ENCODE data around the gene UBE2D3.

UBE2D3 gene

DNA sequence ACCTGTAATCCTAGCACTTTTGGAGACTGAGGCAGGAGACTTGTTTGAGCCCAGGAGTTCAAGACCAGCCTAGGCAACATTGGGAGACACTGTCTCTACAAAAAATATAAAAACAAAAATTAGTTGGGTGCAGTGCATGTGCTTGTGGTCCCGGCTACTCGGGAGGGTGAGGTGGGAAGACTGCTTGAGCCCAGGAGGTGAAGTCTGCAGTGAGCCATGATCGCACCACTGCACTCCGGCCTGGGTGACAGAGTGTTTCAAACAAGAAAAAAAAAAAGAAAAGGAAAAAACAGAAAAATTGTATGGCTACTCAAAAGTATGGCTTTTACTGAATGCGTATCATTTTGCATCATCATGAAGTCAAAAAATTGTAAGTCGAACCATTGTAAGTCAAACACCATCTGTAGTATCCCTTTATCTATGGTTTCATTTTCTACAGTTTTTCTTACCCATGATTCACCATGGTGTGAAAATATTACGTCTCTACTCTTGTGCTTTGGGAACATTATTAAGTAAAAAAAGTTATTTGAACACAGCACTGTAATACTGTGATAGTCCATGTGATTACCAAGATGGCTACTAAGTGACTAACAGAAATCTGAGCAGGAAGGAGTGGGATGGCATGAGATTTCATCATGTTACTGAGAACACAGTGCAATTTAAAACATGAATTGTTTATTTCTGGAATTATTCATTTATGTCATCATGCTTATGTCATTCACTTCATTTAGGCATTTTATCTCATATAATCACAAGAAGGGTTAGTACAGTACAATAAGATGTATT lies 40.1 kb downstream of the UBE2D3 start:
- peaks cover 7% of the 10 kb centered on the region for H3K4me1 ChIP-seq (ENCODE audit: control insufficient read depth, insufficient read depth, low read length)
- H3K9ac ChIP-seq (ENCODE audit: low read length): no peak overlapping the region
- peak; percentile 51 for DNase-seq (ENCODE audit: low read depth)
- H3K4me3 ChIP-seq (ENCODE audit: low read length): no peak overlapping the region
- H3K27me3 ChIP-seq (replicated peaks; ENCODE audit: control insufficient read depth, insufficient read depth, low read length): no peaks in the 10 kb centered on the region
- H3K36me3 ChIP-seq (ENCODE audit: control insufficient read depth, insufficient read depth, low read length, severe bottlenecking): peaks cover 12% of the 10 kb centered on the region
- peaks cover 5% of the 10 kb centered on the region for H3K9me3 ChIP-seq (ENCODE audit: control insufficient read depth, low read length)

DNA sequence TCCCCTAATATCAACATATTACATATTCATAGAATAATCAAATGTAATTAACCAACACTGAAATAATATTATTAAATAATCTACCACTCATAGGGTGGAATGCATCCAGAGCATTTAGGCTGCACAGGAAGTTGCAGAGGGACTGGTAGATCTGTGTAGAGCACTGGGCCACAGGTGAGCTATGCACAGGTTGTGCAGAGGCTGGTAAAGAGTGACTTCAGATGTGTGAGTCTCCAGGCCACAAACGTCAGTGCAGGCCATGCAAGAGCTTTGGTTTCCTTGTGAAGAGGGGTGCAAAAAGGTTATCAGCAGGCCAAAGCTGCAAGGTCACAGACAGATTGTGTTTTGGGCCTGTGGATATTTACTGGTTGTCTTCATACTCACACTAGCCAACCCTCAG lies 41.1 kb downstream of the UBE2D3 start:
- DNase-seq (ENCODE audit: low read depth): no peak
- H3K27me3 ChIP-seq (replicated peaks; ENCODE audit: control insufficient read depth, insufficient read depth, low read length): no peaks in the 10 kb centered on the region
- H3K9ac ChIP-seq (ENCODE audit: low read length): no peak overlapping the region
- peaks cover 3% of the 10 kb centered on the region for H3K36me3 ChIP-seq (ENCODE audit: control insufficient read depth, insufficient read depth, low read length, severe bottlenecking)
- peaks cover 7% of the 10 kb centered on the region for H3K4me1 ChIP-seq (ENCODE audit: control insufficient read depth, insufficient read depth, low read length)
- H3K4me3 ChIP-seq (ENCODE audit: low read length): no peak overlapping the region
- H3K9me3 ChIP-seq (ENCODE audit: control insufficient read depth, low read length): peaks cover 5% of the 10 kb centered on the region

DNA sequence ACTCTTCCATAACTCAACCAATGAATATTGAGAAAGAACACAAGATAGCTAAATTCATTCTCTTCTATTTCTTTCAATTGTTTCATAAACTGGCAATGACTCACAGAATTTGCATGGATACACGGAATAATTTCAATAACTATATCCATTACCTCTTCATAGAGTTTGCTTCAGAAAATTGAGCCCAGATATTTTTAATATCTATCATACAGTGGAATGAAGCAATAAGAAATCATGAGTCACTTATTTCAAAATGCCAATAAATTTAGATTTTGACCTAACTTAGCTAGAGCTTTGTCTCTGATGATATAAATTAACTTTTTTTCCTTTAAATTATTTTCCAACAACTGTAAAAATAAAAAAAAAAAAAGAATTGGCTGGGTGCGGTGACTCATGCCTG lies 44.3 kb downstream of the UBE2D3 start:
- H3K4me3 ChIP-seq (ENCODE audit: low read length): no peak overlapping the region
- DNase-seq (ENCODE audit: low read depth): no peak

DNA sequence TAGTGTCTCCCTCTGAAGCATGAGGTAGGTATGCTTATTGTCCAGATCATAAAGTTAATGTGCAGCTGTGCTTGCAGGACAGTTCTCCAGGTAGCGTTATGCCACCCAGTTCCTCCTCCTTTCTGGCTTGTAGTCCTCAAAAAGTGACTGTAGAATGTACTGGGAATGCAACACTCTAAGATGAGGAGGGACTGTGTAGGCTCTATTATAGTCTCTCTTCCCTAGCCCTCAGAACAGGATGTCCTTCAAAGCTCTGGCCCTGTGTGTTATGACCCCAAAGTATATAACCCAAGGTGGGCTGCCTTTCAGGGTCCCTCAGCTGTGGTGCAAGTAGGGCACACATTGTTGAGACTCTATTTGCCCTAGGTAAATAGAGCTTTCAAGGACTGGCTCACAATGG lies 45.8 kb downstream of the UBE2D3 start:
- no peak for DNase-seq (ENCODE audit: low read depth)
- no peaks in the 10 kb centered on the region for H3K4me1 ChIP-seq (ENCODE audit: control insufficient read depth, insufficient read depth, low read length)
- no peak overlapping the region for H3K9ac ChIP-seq (ENCODE audit: low read length)
- H3K27me3 ChIP-seq (replicated peaks; ENCODE audit: control insufficient read depth, insufficient read depth, low read length): no peaks in the 10 kb centered on the region
- no peaks in the 10 kb centered on the region for H3K36me3 ChIP-seq (ENCODE audit: control insufficient read depth, insufficient read depth, low read length, severe bottlenecking)
- H3K9me3 ChIP-seq (ENCODE audit: control insufficient read depth, low read length): no peaks in the 10 kb centered on the region
- H3K4me3 ChIP-seq (ENCODE audit: low read length): no peak overlapping the region

More for the DNA sequence above, 44.3 kb downstream of the UBE2D3 start:
- no peaks in the 10 kb centered on the region for H3K4me1 ChIP-seq (ENCODE audit: control insufficient read depth, insufficient read depth, low read length)
- no peaks in the 10 kb centered on the region for H3K27me3 ChIP-seq (replicated peaks; ENCODE audit: control insufficient read depth, insufficient read depth, low read length)
- peaks cover 3% of the 10 kb centered on the region for H3K9me3 ChIP-seq (ENCODE audit: control insufficient read depth, low read length)
- no peak overlapping the region for H3K9ac ChIP-seq (ENCODE audit: low read length)
- H3K36me3 ChIP-seq (ENCODE audit: control insufficient read depth, insufficient read depth, low read length, severe bottlenecking): no peaks in the 10 kb centered on the region

DNA sequence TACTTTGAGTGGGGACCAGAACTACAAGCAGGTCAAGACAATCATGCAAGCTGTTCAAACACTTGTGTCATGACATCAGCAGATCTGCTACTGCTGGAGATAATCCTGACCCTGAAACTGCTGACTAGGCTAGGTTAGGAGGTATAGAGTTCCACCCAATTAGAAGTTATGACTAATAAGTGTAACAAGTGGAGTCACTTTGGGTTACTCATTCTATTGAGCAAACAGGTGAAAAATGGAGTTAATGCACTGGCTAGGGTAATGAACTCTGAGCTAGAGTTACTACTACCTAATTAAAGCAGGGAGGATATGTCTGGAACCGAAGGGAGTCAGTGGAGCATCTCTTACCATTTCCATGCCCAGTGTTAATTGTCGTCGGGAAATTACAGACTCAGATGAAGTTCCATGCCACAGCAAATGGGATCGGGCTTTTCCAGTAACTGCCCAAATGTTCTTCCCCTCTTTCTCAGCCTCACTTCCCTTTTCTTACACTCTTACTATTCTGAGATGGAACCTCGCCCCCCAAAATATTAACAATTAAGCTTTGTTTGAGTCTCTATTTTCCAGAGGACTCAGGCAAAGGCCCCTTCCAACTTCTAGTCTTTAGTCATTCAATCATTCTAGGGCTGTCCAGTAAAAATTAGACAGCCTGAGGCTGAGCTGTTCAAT lies 46.7 kb downstream of the UBE2D3 start:
- Histone ChIP-seq H3K9ac (ENCODE audit: low read length) (no peak overlapping the region), H3K4me3 (ENCODE audit: low read length) (no peak overlapping the region), H3K27me3 (replicated peaks; ENCODE audit: control insufficient read depth, insufficient read depth, low read length) (no peaks in the 10 kb centered on the region), H3K9me3 (ENCODE audit: control insufficient read depth, low read length) (no peaks in the 10 kb centered on the region), H3K36me3 (ENCODE audit: control insufficient read depth, insufficient read depth, low read length, severe bottlenecking) (no peaks in the 10 kb centered on the region), H3K4me1 (ENCODE audit: control insufficient read depth, insufficient read depth, low read length) (no peaks in the 10 kb centered on the region)
- DNase-seq (ENCODE audit: low read depth): no peak

DNA sequence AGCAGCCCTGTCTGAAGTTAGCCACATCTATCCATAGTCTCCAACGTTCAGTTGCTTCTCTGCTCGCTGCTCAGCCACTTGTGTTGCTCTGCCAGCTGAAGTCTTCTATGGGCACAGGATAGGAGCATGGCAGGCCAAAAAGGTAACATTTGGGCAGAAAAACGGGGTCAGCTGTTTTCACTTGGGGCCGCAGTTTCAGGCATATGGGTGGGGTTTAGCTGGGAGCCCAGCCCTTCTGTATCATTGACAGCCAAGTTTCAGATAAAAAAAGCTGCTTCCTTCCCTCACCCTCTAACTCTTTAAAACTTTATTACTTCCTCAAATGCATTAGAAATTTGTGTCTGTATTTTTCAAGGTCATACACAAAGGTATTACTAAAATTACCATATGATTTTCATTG lies 48.1 kb downstream of the UBE2D3 start:
- no peak overlapping the region for H3K9ac ChIP-seq (ENCODE audit: low read length)
- no peaks in the 10 kb centered on the region for H3K27me3 ChIP-seq (replicated peaks; ENCODE audit: control insufficient read depth, insufficient read depth, low read length)
- H3K4me1 ChIP-seq (ENCODE audit: control insufficient read depth, insufficient read depth, low read length): no peaks in the 10 kb centered on the region
- no peak overlapping the region for H3K4me3 ChIP-seq (ENCODE audit: low read length)
- DNase-seq (ENCODE audit: low read depth): no peak
- no peaks in the 10 kb centered on the region for H3K9me3 ChIP-seq (ENCODE audit: control insufficient read depth, low read length)
- no peaks in the 10 kb centered on the region for H3K36me3 ChIP-seq (ENCODE audit: control insufficient read depth, insufficient read depth, low read length, severe bottlenecking)

DNA sequence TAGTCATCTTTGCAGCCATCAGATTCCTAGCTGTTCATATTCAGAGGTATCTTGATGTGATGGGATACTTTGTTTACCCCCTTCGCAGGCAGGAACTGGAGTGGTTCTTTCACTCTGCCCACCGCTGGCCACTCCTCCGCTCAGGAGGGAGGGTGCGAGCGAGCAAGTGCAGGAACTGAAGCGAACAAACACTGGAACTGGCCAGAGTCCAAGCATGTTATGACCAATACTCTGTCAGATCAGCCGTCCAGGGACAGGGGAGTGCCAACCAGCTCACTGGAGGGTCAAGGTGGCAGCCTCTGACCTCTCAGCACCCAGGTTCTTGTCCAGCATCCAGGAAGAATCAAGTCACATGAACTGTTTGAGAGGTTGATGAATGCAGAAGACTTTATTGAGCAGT lies 48.6 kb downstream of the UBE2D3 start:
- H3K27me3 ChIP-seq (replicated peaks; ENCODE audit: control insufficient read depth, insufficient read depth, low read length): no peaks in the 10 kb centered on the region
- no peak overlapping the region for H3K4me3 ChIP-seq (ENCODE audit: low read length)
- H3K36me3 ChIP-seq (ENCODE audit: control insufficient read depth, insufficient read depth, low read length, severe bottlenecking): no peaks in the 10 kb centered on the region
- no peak for DNase-seq (ENCODE audit: low read depth)
- no peak overlapping the region for H3K9ac ChIP-seq (ENCODE audit: low read length)
- H3K9me3 ChIP-seq (ENCODE audit: control insufficient read depth, low read length): no peaks in the 10 kb centered on the region
- H3K4me1 ChIP-seq (ENCODE audit: control insufficient read depth, insufficient read depth, low read length): no peaks in the 10 kb centered on the region

DNA sequence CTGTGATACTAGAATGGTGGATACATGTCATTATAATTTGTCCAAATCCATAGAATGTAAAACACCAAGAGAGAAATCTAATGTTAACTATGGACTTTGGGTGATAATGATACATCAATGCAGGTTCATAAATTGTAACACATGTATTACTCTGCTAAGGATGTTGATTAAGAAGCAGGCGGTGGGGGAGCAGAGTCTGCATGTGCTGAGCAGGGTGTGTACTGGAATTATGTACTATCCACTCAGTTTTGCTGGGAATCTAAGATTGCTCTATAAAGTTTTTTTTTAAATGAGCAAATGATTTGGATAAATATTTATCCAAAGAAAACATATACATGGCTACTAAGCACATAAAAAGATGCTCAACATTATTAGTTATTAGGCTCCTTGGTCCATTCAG lies 51.5 kb downstream of the UBE2D3 start:
- Histone ChIP-seq H3K4me1 (ENCODE audit: control insufficient read depth, insufficient read depth, low read length) (no peaks in the 10 kb centered on the region), H3K9ac (ENCODE audit: low read length) (no peak overlapping the region), H3K9me3 (ENCODE audit: control insufficient read depth, low read length) (no peaks in the 10 kb centered on the region), H3K36me3 (ENCODE audit: control insufficient read depth, insufficient read depth, low read length, severe bottlenecking) (no peaks in the 10 kb centered on the region), H3K27me3 (replicated peaks; ENCODE audit: control insufficient read depth, insufficient read depth, low read length) (no peaks in the 10 kb centered on the region), H3K4me3 (ENCODE audit: low read length) (no peak overlapping the region)
- DNase-seq (ENCODE audit: low read depth): no peak

DNA sequence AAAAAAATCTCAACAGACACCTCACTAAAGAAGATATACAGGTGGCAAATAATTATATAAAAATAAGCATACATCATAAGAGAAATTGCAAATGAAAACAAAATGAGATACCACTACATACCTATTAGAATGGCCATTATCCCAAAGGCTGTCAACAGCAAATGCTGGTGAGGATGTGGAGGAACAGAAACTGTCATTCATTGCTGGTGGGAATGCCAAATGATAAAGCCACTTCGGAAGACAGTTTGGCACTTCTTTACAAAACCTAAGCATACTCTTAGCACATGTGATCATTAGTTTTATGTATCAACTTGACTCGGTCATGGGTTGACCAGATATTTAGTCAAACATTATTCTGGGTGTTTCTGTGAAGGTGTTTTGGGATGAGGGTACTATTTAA lies 53.1 kb downstream of the UBE2D3 start:
- no peak overlapping the region for H3K4me3 ChIP-seq (ENCODE audit: low read length)
- H3K36me3 ChIP-seq (ENCODE audit: control insufficient read depth, insufficient read depth, low read length, severe bottlenecking): no peaks in the 10 kb centered on the region
- no peaks in the 10 kb centered on the region for H3K9me3 ChIP-seq (ENCODE audit: control insufficient read depth, low read length)
- DNase-seq (ENCODE audit: low read depth): no peak
- no peaks in the 10 kb centered on the region for H3K4me1 ChIP-seq (ENCODE audit: control insufficient read depth, insufficient read depth, low read length)
- H3K9ac ChIP-seq (ENCODE audit: low read length): no peak overlapping the region
- no peaks in the 10 kb centered on the region for H3K27me3 ChIP-seq (replicated peaks; ENCODE audit: control insufficient read depth, insufficient read depth, low read length)

DNA sequence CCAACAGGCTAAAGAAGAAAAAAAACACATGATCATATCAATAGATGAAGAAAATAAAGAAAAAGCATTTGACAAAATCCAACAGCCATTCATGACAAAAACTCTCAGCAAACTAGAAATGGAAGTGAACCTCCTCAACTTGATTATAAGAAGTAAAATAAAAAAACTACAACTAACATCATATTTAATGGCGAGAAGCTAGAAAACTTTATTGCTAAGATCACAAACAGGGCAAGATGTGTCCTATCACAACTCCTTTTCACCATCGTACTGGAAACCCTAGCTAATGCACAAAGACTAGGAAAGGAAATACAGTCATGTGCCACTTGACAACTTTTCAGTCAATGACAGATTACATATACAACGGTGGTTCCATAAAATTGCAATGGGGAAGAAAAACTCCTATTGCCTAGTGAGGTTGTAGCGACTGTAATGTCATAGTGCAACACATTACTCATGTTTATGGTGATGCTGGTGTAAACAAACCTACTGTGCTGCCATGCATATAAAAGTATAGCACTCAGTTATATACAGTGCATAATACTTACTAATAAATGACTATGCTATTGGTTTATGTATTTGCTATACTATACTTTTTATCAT lies 54.5 kb downstream of the UBE2D3 start:
- H3K9ac ChIP-seq (ENCODE audit: low read length): no peak overlapping the region
- H3K27me3 ChIP-seq (replicated peaks; ENCODE audit: control insufficient read depth, insufficient read depth, low read length): no peaks in the 10 kb centered on the region
- no peak overlapping the region for H3K4me3 ChIP-seq (ENCODE audit: low read length)
- H3K9me3 ChIP-seq (ENCODE audit: control insufficient read depth, low read length): no peaks in the 10 kb centered on the region
- H3K4me1 ChIP-seq (ENCODE audit: control insufficient read depth, insufficient read depth, low read length): no peaks in the 10 kb centered on the region
- DNase-seq (ENCODE audit: low read depth): no peak
- no peaks in the 10 kb centered on the region for H3K36me3 ChIP-seq (ENCODE audit: control insufficient read depth, insufficient read depth, low read length, severe bottlenecking)

DNA sequence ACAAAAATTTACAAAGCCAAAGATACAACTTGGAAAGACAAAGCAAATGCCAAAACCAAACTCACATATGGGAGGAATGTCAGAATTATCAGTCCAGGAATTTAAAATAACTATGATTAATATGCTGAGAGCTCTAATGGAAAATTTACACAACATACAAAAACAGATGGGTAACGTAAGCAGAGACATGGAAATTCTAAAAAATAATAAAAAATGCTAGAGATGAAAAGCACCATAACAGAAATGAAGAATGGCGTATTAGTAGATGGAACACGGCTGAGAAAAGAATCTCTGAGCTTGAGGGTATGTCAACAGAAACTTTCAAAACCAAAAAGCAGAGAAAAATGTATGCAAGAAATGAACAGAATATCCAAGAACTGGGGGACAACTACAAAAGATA lies 62.5 kb downstream of the UBE2D3 start:
- Histone ChIP-seq H3K27me3 (replicated peaks; ENCODE audit: control insufficient read depth, insufficient read depth, low read length) (no peaks in the 10 kb centered on the region), H3K9ac (ENCODE audit: low read length) (no peak overlapping the region), H3K4me3 (ENCODE audit: low read length) (no peak overlapping the region), H3K4me1 (ENCODE audit: control insufficient read depth, insufficient read depth, low read length) (no peaks in the 10 kb centered on the region), H3K36me3 (ENCODE audit: control insufficient read depth, insufficient read depth, low read length, severe bottlenecking) (no peaks in the 10 kb centered on the region), H3K9me3 (ENCODE audit: control insufficient read depth, low read length) (no peaks in the 10 kb centered on the region)
- no peak for DNase-seq (ENCODE audit: low read depth)

All from adipocyte (in vitro differentiated cells).